HK-2 (cell line): ENCODE measurements around the gene PLXNA4.
"Not testable (repeated sequence)": the region's sequence is repeated elsewhere in the genome, so short reads cannot be mapped to it uniquely, and the experiment has no call there.

Source experiments
- DNase-seq: peaks from one replicate; pipeline ENCODE4 v3.0.0-alpha.2; 2018; ENCODE audit not compliant: unreplicated experiment

PLXNA4 gene, protein sequence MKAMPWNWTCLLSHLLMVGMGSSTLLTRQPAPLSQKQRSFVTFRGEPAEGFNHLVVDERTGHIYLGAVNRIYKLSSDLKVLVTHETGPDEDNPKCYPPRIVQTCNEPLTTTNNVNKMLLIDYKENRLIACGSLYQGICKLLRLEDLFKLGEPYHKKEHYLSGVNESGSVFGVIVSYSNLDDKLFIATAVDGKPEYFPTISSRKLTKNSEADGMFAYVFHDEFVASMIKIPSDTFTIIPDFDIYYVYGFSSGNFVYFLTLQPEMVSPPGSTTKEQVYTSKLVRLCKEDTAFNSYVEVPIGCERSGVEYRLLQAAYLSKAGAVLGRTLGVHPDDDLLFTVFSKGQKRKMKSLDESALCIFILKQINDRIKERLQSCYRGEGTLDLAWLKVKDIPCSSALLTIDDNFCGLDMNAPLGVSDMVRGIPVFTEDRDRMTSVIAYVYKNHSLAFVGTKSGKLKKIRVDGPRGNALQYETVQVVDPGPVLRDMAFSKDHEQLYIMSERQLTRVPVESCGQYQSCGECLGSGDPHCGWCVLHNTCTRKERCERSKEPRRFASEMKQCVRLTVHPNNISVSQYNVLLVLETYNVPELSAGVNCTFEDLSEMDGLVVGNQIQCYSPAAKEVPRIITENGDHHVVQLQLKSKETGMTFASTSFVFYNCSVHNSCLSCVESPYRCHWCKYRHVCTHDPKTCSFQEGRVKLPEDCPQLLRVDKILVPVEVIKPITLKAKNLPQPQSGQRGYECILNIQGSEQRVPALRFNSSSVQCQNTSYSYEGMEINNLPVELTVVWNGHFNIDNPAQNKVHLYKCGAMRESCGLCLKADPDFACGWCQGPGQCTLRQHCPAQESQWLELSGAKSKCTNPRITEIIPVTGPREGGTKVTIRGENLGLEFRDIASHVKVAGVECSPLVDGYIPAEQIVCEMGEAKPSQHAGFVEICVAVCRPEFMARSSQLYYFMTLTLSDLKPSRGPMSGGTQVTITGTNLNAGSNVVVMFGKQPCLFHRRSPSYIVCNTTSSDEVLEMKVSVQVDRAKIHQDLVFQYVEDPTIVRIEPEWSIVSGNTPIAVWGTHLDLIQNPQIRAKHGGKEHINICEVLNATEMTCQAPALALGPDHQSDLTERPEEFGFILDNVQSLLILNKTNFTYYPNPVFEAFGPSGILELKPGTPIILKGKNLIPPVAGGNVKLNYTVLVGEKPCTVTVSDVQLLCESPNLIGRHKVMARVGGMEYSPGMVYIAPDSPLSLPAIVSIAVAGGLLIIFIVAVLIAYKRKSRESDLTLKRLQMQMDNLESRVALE (N-terminal part only)

DNA sequence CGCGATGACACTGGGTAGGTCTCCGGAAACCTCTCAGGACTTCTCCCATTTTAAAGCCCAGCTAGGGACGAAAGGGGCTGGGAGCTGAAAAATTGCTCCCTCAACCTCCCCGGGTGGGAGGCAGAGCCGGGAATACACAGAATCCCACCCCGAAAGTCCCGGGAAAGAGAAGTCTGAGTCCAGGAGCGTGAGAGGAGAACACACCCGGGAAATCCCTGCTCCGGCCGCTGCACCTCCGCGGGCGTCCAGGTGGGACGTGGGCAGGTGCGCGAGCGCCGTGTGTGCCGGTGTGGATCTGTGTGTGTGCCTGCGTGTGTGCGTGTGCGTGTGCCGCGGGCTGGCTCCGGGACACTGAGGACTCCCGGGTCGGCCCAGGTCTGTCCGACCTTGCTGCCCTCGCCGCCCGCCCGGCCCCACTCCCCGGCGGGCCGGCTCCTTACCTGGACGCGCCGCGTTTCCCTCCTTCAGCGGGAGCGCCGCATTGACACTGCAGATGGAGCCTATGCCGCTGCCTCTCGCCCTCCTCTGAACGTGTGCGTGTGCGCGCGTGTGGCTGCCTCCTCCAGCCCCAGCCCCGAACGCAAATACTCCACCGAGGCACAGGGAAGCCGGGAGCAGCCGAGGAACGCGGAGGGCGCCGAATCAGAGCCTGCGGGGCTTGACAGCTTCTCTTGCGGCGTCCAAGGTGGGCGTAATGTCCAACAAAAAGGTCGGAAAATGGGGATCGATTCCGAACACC is at the start of gene PLXNA4:
Gene PLXNA4, minus strand, starts transcription at position 489 of the 739 bp plus-strand sequence. CDS start 67,777 bp downstream, outside the sequence.
- no peak for DNase-seq

DNA sequence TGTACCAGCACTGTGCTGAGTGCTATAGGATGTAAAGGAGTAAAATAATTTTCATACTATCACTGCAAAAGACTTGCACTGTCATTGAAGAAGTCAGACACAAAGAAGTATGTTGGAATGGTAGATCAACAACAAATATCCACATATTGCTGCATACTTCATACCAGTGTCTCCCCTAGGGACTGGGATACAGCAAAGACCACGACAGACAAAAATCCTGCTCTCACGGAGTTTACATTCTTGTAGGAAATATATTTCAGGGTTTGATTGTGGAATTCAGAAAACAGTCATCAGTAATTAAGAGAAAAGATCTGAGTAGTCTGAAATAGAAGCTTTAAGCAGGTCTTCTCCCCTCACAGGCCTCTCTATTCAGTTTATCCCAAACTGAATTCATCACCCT is 49.4 kb upstream of the PLXNA4 start:
- DNase-seq: no peak

DNA sequence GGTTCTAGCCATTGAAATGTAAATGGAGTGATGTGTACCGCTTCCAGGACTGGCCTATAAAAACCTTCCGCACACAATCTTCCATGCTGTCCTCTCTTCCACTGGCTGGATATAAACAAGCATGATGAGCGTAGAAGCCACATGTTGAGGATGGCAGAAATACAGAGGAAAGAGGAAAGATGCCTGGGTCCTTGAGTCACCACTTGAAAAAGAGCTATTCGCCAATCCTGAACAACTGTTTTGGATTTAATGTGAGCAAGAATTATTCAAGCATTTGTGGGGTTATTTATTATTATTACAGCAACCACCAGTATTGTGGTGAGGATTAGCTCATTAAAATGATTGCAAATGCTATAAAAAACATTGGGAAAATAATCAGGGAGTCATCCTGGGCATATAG is 45.8 kb upstream of the PLXNA4 start:
- no peak for DNase-seq

DNA sequence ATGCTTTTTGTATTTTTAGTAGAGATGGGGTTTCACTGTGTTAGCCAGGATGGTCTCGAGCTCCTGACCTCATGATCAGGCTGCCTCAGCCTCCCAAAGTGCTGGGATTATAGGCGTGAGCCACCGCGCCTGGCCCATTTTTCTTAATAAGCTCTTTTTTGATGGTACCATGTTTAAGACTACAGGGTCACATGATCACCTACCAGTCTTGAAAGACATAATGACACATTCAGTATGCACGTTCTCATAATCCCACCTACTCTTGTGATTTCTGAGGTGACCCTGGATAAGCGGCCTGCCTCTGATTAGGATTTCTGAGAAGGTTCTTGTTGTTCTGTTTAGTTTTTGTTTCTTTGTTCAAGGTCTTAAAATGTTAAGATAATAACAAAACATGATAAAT is 43.7 kb upstream of the PLXNA4 start:
- no peak for DNase-seq

DNA sequence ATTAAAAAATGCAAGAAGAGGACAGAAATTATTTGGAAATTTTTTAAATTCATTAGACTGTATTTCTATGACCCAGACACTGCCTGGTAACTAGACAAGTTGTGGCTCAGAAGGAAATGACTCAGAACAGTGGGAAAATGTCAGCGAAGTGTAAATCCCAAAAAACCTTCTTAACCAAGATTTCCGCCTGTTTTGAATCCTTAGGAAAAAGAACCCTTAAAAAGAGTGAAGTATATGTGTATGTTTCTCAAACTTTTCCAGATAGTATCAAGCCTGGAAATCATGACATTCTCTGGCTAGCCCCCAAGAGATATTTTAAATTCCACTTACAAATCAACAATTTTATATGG is 42.7 kb upstream of the PLXNA4 start:
- no peak for DNase-seq

DNA sequence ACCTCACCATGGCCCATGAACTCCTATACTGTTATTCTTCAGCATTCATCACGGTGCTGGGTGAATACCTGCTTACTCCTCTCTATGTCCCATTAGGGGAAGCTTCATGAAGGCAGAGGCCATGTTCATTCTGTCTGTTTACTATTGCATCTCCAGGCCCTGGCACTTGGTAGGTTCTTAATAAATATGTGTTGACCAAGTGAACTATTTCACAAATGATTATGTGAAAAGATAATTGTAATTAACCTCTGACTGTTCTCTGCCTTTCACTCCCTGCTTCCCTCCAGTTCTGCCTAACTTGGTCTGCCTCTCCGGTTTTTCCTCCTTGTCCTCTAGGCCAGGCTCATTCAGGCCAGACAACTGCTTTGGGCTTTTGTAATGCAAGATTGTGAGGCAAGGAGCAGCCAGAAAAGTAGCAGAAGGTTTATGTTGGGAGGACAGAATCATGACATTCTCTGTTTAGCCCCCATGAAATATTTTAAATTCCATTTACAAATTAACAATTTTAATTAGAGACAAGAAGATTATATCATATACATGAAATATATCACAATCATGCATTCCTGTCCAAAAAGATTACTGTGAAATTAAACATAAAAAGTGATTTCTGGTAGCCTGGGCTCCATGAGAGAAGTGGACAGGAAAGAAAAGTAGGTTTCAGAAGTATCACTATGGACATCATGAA is 42.1 kb upstream of the PLXNA4 start:
- DNase-seq: no peak

DNA sequence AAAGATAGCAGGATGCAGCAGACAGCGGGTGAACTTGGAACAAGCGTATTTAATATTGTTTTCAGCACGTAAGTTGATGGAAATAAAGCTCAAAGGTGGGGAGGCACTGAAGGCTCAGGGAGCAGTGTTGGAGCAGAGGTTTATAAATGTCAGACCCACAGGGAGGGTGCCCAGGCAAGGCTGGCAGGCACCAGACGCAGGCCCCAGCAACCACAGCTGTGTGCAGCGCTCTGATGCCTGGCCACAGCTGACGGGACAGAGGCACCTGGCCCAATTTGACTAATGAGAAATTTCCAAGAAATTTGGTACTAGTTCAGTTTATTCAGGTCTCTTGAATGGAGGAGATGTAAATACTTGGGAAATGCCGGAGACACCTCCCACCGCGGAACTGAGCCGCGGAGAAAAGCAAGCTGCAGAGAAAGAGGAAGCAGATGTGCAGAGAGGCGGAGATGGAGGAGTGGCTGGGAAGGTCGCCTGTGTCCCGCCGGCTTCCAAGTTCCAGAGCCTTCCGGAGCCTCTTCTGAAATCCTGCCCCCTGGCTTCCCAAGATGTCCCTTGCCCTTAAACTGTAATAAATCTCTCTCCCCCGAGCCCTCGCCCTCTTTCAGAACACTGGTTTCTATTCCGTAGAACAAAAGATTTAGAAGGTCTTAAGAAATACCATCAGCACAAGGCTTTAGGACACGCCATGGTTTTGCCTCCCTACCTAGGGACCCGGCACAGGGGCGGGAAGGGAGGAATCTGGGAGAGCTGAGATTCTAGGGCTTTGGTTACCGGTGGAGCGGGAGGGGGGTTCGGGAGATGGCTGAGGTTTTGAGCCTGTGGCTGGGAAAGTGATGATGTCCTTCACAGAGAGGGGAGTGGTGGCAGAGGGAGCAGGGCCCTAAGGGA is 38.4 kb upstream of the PLXNA4 start:
- no peak for DNase-seq

DNA sequence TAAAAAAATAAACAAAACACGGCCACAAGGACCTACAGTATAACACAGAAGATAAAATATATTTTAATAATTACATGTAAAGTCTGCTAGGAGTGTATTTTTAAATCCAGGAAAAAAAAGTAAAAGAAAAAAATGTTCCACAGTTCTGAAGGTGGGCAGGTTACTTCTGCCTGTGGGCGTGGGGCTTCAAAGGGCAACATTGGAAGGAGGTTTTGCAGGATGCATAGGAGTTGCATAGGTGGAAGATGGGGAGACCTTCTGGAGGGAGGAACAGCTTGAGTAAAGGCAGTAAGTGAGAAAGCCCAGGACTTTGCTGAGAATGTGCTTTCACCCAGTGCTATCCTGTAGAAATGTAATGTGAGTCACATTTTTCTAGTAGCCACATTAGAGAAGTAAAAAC is 37.5 kb upstream of the PLXNA4 start:
- no peak for DNase-seq

DNA sequence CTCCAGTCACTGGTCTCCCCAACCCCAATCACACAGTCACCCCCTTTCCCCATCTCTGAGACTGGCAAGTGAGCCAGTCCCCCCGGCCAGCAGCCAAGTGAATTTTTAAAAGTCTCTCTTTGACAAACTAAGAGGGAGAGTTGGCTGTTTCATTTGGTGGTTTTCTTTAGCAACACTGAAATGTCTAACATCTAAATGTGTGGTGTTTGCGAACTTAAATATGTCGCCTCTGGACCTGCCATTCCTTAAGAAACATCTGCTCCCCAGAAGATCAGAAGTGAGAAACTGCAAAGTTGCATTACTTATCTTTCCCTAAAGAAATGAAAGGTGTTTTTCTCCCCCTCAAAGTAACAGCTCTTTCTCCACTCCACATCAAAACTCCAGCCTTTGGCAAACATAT is 34.7 kb upstream of the PLXNA4 start:
- DNase-seq: no peak

DNA sequence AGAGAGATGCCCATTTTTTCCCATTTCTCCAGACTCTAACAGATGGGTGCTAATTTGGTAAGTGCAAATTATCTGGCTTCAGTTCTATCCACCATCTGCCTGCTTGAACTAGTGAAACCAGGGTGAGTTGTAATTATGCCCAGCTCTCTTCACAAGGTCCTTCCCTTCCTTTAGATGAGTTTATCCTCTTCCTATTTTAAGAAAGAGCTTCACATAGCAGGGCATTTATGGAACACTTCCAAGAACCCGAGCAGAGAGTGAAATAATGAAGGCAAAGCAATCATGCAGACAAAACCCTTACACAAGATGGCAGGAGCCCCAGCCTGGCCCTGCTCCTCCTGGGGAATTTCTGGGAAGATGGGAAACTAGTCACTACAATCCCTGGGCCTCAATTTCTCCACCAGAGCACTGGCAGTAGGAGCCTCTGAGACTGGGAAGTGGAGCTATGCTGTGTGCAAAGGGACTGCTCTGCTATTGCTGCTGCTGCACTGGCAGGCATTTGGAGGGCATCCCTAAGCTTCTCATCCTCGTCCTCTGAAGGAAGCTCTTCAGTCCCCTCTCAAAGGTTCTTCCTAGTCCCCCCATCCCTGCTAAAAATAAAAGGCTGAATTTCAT is 33.7 kb upstream of the PLXNA4 start:
- DNase-seq: no peak

DNA sequence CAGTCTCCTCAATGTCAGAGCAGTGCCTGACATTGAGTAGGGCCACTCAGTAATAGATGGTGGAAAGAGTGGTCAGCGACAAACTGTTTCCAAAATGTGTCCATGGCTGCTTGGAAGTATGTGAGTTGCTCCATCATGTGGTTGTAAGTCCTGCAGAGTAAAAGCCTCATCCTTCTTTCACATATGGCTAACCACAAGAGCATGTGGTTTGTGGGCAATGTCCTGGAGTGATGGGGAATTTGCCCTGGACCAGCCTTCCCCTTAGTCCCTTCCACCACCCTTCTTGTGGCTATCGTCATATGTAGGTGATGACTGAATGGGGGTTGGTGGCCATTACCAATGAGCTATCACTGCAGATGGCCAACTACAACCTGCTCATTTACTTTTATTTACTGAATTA is 33.0 kb upstream of the PLXNA4 start:
- no peak for DNase-seq

DNA sequence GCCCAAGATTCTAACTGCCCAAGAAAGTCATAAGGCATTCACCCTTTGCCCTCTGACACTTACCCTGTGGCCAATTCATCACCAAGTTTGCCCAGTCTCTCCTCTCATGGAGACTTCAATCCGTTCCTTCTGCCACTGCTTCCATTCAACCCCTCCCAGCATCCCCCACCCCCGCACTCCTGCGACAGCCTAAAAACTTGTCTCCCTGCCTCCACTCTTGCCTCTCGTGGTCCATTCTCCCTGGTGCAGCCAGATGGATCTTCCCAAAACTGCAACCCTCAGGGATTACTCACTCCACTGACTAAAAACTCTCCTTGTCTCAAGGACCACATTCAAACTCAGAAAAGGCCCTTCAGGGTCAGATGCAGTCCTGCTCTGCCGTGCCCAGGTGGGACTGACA is 32.3 kb upstream of the PLXNA4 start:
- no peak for DNase-seq

DNA sequence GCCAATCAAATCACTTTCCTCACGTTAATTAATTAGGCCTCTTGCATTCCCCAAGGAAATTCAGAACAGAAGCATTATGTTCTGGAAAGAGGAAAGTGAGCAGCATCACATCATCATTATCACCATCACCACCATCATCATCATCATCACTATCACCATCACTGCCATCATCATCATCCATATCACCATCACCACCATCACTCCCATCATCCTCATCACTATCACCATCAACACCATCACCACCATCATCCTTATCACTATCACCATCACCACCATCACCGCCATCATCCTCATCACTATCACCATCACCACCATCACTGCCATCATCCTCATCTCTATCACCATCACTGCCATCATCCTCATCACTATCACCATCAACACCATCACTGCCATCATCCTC is 31.4 kb upstream of the PLXNA4 start:
- no peak for DNase-seq

DNA sequence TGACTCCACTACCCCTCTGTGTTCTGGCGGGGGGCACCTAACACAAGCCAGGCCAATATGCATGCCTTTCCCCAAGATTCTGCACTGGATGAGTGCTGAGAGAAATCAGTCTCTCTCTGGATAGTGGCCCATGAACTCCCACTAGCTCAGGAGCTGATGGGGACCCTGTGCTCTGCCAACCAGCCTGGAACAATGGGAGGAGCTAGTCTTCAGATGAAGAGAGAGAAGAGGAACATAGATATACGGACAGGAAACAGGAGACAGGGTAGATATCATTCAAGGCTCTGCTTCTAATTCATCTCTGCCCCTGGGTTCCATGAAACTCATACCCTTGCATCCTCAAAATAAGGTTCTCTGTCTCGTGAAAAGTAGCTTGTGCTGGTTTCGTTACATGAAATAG is 27.9 kb upstream of the PLXNA4 start:
- no peak for DNase-seq

DNA sequence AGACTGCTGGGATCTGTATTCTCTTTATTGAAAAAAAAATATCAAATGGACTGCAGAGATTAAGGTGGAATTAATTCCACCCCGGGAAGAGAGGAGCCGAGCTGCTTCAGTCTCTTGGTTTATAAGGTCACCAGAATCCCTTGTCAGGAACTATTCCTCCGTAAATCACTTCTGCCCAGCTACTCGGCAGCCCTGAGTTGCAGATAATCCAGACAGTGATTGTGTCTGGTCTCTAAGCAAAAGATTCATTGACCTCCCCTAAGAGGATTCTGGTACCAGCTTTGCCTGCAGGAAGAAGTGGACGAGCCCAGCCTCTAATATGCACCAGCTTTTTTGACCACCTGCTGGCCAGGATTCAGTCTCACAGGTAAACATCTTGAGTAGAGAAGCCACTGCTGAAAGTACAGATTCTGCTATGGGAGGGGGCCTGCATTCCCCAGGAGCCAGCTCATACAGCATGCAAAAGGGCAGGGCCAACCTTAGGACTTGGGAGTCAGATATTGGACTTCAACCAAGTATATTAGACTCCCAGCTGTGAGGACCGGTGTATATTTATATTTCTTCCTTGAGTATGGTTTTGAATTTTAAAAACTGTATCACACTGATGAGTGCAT is 27.1 kb upstream of the PLXNA4 start:
- no peak for DNase-seq

DNA sequence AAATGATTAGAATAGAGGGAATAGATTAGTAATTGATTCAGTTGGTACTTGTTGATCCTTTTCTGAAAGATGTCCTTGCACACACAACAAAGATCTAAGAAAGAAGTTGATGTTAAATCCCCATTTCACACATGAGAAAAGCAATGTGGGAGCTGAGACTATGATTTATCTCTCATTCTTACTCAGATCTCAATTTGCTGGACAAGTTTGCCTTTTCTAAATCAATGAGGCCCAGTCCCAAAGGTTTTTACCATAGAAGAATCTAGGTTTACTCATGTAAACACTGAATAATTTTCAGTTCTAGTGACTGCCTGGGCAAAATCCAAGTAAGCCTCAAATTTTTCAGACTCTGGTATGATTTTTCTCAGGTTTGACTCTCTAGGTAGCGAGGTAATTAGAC is 25.5 kb upstream of the PLXNA4 start:
- no peak for DNase-seq

DNA sequence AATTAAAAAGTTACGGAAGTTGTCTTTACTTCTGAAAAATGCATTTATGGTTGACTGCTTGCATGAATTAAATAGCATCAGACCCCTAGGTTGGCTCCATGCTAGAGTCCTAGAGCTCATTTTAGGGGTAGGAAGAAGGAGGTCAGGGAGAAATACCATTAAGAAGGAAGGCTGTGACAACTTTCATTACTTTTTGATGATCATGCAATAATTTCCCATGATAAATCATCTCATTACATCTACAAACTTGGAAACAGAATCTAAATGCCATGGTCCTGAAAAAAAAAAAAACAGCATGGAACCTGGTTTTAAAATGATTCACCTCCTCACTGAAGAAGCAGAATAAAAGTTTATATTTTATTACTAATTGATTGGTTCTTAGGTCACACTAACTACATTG is 20.3 kb upstream of the PLXNA4 start:
- no peak for DNase-seq

DNA sequence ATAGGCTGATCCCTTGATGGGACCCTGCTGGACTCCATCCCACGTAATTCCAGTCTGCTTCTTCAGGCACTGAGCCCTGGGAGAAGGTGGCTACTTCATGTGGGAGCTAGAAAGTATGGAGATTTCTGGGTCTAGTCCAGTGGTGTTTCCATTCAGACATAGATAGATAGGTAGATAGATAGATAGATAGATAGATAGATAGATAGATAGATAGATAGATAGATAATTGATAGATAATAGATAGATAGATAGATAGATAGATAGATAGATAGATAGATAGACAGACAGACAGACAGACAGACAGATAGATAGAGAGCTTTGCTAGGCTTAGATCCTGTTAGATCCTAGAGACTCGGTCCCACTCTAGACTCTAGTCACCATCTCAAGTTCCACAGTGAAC is 18.5 kb upstream of the PLXNA4 start:
- not testable (repeated sequence) for DNase-seq

DNA sequence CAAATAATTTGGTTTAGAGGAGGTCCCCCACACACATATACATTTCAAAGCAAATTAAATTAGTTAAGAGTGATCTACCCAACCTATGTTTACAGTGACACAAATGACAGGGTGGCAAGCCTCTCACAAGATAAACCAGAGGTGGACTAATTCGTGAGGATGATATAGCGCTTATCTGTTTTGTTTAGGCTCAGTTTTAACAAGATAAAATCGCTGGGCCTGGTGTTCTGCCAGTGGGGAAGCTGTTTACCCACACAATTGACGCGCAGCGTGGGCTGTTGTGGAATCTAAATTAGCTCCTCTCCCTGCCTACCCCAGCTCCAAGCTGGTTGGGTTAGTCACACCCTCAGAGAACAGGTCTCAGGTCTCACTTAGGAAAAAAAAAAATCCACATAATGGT is 16.7 kb upstream of the PLXNA4 start:
- no peak for DNase-seq
